DMS 273 treated with DMSO at 0.1 percent for 48 hours (cell line): Measurements from ENCODE around the gene CLEC4C.

Source experiments
- DNase-seq: peaks from one replicate; lab custom pipeline; 2025; lab: John Stamatoyannopoulos, UW

CLEC4C gene

DNA sequence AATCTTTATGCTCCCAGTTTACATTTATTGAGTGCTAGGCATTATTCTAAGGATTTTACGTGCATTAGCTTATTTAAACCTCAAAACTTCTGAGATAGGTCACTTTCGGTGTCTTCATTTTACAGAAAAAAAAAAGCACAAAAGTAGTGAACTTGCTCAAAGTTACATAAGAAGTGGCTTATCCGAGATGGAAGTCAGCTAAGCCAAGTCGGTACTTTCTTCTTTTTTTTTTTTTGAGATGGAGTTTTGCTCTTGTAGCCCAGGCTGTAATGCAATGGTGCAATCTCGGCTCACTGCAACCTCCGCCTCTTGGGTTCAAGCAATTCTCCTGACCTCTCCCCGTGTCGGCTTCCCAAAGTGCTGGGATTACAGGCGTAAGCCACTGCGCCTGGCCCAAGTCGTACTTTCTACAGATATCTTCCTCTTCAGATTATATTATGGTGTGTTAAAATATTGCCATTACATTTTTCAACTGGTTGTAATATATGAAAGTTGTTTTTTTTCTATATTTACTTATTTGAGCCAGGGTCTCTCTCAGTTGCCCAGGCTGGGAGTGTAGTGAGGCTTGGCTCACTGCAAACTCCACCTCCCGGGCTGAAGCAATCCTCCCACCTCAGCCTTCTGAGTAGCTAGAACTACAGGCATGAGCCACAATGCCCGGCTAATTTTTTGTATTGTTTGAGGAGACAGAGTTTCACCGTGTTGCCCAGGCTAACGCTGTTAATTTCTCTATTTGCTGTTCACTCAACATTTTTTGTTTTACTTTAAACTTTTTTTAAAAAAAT is 27.0 kb downstream of the CLEC4C start:
- DNase-seq: no peak

DNA sequence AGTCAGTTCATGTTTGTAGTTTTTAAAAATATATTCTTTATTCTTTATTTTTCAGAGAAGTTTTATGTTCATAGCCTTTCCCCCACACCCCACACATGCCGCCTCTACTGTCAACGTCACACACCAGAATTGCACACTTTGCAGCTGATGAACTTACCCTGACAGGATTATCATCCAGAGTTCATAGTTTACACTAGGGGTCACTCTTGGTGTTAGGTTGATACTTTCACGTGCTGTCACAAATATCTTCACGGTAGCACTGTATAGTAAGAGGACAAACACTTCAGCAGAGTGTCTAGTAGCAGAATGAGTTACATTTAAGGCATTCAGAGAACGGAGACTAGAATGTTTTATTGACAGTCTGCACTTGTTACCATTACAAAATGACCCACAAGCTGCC is 30.8 kb downstream of the CLEC4C start:
- DNase-seq: no peak

DNA sequence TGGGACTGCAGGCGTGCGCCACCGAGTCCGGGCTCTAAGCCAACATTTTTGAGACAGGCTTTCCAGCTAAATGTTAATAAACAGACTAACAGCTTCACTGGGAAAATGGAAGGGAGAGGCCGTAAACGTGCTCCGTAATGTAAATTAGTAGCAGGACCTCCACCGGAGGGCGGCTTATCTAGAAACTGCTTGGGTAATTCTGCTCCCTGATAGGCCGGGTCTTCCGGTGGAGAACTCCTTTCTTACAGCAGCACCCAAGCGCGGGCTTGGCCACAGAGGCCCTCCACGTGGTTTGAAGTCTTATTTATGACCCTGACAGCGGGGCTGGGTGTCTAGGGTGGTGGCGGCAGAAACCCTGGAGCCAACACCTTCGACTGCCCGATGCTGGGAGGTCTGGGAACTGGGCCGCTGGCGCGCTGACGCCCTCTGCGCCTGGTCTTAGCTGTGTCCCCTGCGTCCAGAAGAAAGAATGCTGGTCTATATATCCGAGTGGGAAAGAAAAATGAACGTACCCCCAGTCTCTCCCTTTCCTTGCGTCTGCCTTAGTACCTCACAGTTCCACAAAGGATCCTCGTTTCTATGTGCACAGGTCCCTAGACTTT is 34.2 kb downstream of the CLEC4C start:
- no peak for DNase-seq

DNA sequence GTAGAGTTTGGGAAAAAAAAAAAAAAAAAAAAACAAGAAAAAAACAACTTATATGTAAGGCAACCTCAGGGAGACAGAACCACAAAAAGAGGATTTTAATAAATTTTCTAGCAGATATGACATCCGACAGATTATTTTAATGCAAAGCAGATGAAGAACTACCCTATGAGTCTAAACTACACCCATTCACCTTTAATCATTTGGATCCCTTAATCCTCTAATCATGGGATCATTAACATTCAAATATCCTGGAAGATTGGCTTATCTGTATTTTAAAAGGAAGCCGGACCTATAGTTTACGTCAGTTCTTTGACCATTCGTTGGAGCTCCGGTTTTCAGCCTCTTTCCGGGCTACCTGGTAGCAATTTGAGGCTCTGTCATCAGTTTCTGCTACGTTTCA is 36.0 kb downstream of the CLEC4C start, which contains the start of gene DPPA3:
Gene DPPA3 (plus strand): TSS at position 301 of the 400 bp plus-strand sequence. CDS start 138 bp downstream, outside the sequence.
- no peak for DNase-seq

DNA sequence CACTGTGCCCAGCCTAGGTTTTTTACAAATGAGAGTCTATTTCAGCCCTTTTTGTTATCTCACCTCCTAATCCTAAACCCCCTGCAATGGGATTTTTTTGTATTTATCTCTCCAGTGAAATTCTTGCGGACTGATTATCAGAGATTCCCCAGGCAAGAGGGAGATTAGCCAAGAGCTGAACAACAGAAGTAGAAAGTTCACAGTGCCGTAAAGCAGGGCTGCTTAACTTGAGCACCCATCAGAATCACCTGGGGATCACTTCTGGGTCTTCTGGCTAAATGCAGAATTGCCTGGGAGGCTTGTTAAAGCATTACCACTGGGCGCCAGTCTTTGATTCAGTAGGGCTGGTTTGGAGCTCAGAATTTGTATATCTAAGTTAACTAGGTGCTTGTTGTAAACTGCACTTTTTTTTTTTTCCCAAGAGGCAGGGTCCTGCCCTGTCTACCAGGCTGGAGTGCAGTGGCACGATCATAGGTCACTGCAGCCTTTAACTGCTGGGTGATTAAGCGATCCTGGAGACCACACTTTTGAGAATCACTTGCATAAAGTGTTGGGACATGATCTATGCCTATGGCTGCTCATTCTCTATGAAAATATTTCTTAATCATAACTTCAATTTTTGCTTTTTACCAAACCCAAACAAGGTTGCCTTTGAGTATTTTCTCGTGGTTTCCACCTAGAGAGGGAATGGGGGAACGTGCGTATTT is 37.1 kb downstream of the CLEC4C start:
- DNase-seq: no peak

DNA sequence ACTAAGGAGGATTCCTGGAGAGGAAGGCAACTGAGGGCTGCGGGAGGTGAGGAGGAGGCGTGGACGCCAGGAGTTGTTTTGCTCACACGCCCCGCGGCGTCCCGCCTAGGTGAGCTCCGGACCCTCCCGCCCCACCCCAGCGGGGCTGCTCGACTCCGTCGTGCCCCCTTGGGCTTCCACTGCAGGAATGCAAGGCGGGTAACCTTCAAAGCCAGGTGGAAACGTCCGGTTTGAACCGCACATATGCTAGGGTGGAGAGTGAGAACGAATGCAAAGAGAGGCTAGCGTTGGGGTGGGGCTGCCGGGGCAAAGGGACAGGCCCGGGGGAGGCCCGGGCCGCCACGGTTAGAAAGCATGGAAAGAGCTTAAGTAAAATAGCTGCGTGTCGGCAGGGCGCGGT is 41.3 kb downstream of the CLEC4C start:
- DNase-seq: no peak

DNA sequence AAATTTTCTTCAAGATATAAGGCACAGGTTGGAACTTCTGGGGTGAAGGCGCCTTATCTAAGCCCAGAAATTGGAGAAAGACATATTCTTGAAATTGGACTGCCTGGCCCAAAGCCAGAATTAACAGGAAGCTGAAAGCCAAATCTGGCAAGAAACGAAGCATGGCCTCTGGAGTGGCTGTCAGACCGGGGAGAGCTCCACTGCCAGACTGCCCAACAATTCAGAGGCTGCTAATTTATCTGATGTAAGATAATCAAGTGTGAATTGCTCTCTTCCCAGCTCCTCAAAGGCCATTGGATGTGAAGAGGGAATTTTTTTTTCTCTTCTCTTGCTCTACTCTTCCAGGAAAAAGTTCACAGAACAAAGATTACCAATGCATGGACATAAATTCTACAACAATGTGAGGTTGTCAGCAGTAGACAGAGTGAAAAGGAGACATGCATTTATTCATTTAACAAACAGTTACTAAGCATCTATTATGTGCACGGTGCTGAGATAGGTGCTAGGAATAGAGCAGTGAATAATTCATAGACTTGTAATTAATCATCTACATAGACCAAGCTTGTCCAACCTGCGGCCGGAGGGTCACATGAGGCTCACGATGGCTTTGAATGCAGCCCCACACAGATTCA is 51.5 kb downstream of the CLEC4C start, which contains the start of gene GDF3:
Gene GDF3 (minus strand): TSS at position 210 of the 632 bp plus-strand sequence. CDS start 47 bp downstream, at position 163.
- DNase-seq: no peak

DNA sequence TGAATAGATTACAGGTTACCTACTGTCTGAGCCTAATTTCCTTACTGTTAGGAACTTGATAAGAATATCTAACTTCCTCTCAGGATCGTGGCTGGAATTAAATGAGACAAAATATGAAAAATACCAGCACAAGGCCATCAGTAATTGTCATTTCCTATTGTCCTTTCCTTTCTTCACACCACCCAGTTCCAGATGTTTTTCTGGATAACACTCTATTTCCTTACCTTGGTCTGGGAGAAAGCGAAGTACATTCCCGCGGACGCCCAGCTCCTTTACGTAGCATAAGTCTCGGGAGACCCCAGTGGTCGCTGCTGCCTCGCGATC is 52.0 kb downstream of the CLEC4C start:
- DNase-seq: no peak

DNA sequence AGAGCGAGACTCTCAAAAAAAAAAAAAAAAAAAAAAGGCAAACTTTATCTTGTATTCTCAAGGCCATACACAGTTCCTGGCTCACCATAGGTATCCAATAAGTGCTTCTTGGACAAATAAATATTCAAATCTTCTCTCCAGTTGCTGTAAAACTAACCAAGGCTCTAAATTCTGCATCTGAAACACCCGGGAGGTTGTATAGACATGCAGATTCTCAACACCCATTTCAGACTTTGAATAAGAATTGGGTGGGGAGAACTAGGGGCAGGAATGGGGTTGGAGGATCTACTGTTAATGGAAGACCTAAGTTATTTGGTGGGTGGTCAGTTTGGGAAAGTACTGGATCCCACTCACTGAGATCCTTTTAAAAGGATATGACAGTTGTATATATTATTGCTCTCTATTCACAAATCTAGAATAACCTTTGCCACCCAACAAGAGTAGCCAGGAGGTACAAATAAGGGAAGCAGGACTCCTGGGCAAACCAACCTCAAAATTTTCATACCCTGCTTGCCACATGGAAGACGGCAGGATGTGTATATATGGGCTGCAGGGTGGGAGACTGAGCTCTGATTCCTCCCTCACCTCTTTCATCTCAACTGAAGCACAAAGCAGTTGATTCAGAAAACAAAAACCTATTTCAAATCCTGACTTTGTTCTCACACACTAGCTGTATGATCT is 52.5 kb downstream of the CLEC4C start:
- DNase-seq: no peak

DNA sequence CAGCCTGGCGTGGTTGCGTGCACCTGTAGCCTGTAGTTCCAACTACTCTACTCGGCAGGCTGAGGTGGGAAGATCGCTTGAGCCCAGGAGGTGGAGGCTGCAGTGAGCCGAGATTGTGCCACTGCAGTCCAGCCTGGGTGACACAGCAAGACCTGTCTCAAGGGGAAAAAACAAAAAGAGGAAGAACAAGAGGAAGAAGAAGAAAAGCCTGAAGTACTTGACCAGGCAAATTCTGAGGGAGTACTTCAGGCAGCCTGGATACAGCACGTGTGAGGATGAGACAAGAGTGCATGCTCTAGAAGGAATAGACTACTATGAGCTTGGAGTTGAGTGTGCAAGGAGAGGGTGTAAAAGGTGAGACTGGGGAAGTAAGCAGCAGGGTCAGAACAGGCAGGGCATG is 53.4 kb downstream of the CLEC4C start:
- no peak for DNase-seq

DNA sequence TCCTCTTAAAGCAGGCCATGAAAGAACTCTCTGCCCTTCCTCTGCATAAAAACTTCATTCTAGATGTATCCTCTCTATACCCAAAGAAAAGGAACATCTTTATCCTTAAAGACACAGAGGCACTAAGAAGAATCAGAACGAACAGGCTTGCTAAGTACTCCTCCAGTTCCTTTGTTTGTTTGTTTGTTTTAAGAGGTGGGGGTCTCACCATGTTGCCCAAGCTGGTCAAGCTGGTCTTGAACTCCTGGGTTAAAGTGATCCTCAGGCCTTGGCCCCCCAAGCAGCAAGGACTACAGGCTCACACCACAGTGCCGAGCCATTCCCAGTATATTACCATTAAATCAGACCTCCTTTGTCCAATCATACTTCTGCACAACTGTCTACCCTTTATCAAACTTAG is 65.6 kb downstream of the CLEC4C start:
- no peak for DNase-seq
